CD14-positive monocyte (primary cell): ENCODE data around the gene HERC2. TPM values are rescaled to one million over a fixed set of nuclear protein-coding genes. Genes with fewer than 3 reads are reported as not detected.

Experiments
- DNase-seq, 3 donors: peaks; one replicate each; pipeline ENCODE4 v3.0.0-alpha.2; 2011 to 2022
- H2AFZ ChIP-seq: 2 replicates; pipeline ENCODE4 v1.6.0; 2012; ENCODE audit warnings: mild to moderate bottlenecking, low read depth, low read length, inconsistent platforms; ENCODE audit not compliant: insufficient read depth, poor library complexity, severe bottlenecking
- H3K27ac ChIP-seq, 2 donors: 1 replicate in 1 of 2; 2 replicates in 1 of 2; pipeline ENCODE4 v1.5.1; 2012 to 2013; ENCODE audit warnings: low read length in 2 of 2, control low read depth in 1 of 2, inconsistent platforms in 1 of 2, low read depth in 1 of 2, mild to moderate bottlenecking in 1 of 2
- H3K27me3 ChIP-seq, 2 donors: one replicate each; pipeline versions ENCODE4 v1.6.0 to v1.6.1; 2011 to 2013; ENCODE audit warnings: low read length in 2 of 2; ENCODE audit not compliant: control insufficient read depth in 2 of 2, insufficient read depth in 2 of 2
- H3K36me3 ChIP-seq, 2 donors: replicated peaks in 1 of 2; 1 replicate in 1 of 2; 2 replicates in 1 of 2; pipeline versions ENCODE4 v1.5.1 to v1.6.1; 2012 to 2013; ENCODE audit warnings: low read length in 2 of 2, control low read depth in 1 of 2, inconsistent platforms in 1 of 2, mild to moderate bottlenecking in 1 of 2; ENCODE audit not compliant: insufficient read depth in 2 of 2, control insufficient read depth in 1 of 2
- H3K4me1 ChIP-seq, 2 donors: 1 replicate in 1 of 2; 2 replicates in 1 of 2; pipeline versions ENCODE4 v1.5.1 to v1.6.1; 2012 to 2013; ENCODE audit warnings: low read length in 2 of 2, control low read depth in 1 of 2, inconsistent platforms in 1 of 2, mild to moderate bottlenecking in 1 of 2, moderate library complexity in 1 of 2; ENCODE audit not compliant: insufficient read depth in 2 of 2, control insufficient read depth in 1 of 2
- H3K4me2 ChIP-seq: replicated peaks from 2 replicates; pipeline ENCODE3; 2012; ENCODE audit warnings: low read length, moderate library complexity, mild to moderate bottlenecking; ENCODE audit not compliant: poor library complexity, severe bottlenecking; ENCODE audit errors: extremely low read depth
- H3K4me3 ChIP-seq, 3 experiments: fragments of 200-600 bp in 1 of 3; sonication (generic) in 1 of 3; replicated peaks in 1 of 3; 1 replicate in 2 of 3; 2 replicates in 1 of 3; pipeline ENCODE4 v1.5.1; 2011 to 2013; ENCODE audit warnings: low read length in 3 of 3, mild to moderate bottlenecking in 3 of 3, control low read depth in 2 of 3, low read depth in 2 of 3, inconsistent platforms in 1 of 3, moderate library complexity in 1 of 3
- H3K79me2 ChIP-seq: 2 replicates; pipeline ENCODE4 v1.6.0; 2012; ENCODE audit warnings: mild to moderate bottlenecking, control low read depth, inconsistent platforms, low read length, moderate library complexity; ENCODE audit not compliant: insufficient read depth
- H3K9ac ChIP-seq: 2 replicates; pipeline ENCODE4 v1.6.0; 2017; ENCODE audit warnings: low read length, mild to moderate bottlenecking; ENCODE audit not compliant: insufficient read depth, poor library complexity, severe bottlenecking
- H3K9me3 ChIP-seq, 2 donors: replicated peaks in 1 of 2; 1 replicate in 1 of 2; 2 replicates in 1 of 2; pipeline versions ENCODE4 v1.5.1 to v1.6.1; 2012 to 2013; ENCODE audit warnings: low read length in 2 of 2, control low read depth in 1 of 2; ENCODE audit not compliant: control insufficient read depth in 1 of 2, insufficient read depth in 1 of 2
- H4K20me1 ChIP-seq: 2 replicates; pipeline ENCODE4 v1.6.0; 2012; ENCODE audit warnings: mild to moderate bottlenecking, low read length, control low read depth, moderate library complexity; ENCODE audit not compliant: insufficient read depth
- H3K27ac Mint-ChIP-seq, 7 donors: one replicate each; pipeline ENCODE4 v1.8.0; 2020; ENCODE audit warnings: mild to moderate bottlenecking in 7 of 7, mixed read lengths in 7 of 7, moderate library complexity in 6 of 7, inconsistent platforms in 2 of 7
- H3K27me3 Mint-ChIP-seq, 3 donors: one replicate each; pipeline ENCODE4 v1.8.0; 2021 to 2022; ENCODE audit warnings: low read depth in 3 of 3, mild to moderate bottlenecking in 3 of 3, mixed read lengths in 3 of 3, moderate library complexity in 3 of 3, inconsistent platforms in 1 of 3
- H3K36me3 Mint-ChIP-seq, 2 donors: one replicate each; pipeline ENCODE4 v1.8.0; 2020; ENCODE audit warnings: mixed read lengths in 2 of 2, inconsistent platforms in 1 of 2, mild to moderate bottlenecking in 1 of 2
- H3K4me1 Mint-ChIP-seq: one replicate; pipeline ENCODE4 v1.8.0; 2020; ENCODE audit warnings: mild to moderate bottlenecking, mixed read lengths
- H3K4me3 Mint-ChIP-seq, 2 donors: one replicate each; pipeline ENCODE4 v1.8.0; 2020; ENCODE audit warnings: mild to moderate bottlenecking in 2 of 2, mixed read lengths in 2 of 2, moderate library complexity in 1 of 2
- H3K9me3 Mint-ChIP-seq, 7 donors: one replicate each; pipeline ENCODE4 v1.8.0; 2020 to 2022; ENCODE audit warnings: mixed read lengths in 7 of 7, mild to moderate bottlenecking in 6 of 7, moderate library complexity in 6 of 7, inconsistent platforms in 2 of 7
- WGBS: methylation state at CpG from one replicate; pipeline ENCODE4 v1.1.5; 2013; ENCODE audit warnings: missing lambda C conversion rate; ENCODE audit not compliant: insufficient coverage; 5-methylcytosine and 5-hydroxymethylcytosine counted together
- intact Hi-C, 2 donors: fragments of 100-400 bp; cut with micrococcal nuclease; formaldehyde crosslinking; loops; one replicate each; pipeline versions ENCODE4 v1.15.0 to v1.15.1; 2023
- polyA plus RNA-seq, 3 donors: library from polyadenylated mRNA; depleted of rRNA in 1 of 3; unstranded in 2 of 3; stranded (reverse) in 1 of 3; fragments of 300-500 nt in 2 of 3; fragments of >200 nt in 1 of 3; fragmentation: Illumina TruSeq in 2 of 3; gene quantifications; 1 replicate in 2 of 3; 2 replicates in 1 of 3; pipeline ENCODE4 v1.2.3, GENCODE V29; 2012 to 2021
- TF ChIP-seq, protein P1 (sequence below): fragments of 200-600 bp; IDR thresholded peaks from one replicate; pipeline ENCODE4 v1.8.0; 2022; ENCODE audit warnings: antibody characterized with exemption, mild to moderate bottlenecking

Gene HERC2
- polyA plus RNA-seq, 3 donors = 3.1 to 9.0 (median 4.7) TPM

DNA sequence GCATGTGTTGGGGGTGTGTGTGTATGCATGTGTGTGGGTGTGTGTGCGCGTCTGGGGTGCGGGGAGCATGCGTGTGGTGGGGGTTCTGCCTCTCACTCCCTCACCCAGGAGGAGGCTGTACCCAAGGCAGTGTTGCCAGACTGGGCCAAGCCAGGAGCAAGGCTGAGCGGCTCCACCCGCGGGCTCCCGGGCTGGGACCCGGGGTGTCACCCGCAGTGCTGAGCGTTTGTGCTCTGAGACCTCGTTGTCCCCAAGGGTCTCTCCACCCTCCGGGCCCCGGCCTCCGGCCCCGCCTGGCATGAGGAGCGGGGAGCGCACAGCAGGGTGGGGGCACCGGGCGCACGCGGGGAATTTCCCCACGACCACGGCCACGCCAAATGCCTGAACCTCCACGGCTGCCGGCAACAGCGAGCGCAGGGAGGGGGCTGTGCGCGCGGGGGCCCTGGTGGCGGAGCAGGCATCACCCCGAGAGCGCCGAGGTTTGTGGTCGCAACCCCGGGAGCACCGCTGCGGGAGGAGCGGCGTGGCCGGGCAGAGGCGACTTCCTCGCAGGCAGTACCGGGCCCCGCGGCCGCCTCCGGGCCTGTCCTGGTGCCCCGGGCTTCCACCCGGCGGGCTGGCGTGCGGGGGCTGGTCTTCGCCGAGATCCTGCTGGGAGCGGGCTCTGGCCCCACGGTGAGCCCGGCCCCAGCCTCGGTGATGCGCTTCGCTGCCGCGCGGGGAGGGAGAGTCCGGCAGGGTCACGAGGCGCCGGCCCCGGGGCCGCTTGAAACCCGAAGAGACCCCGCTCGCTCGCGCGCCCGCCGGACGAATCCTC is 215.5 kb downstream of the HERC2 start:
- intact Hi-C loops = no loop called here
- WGBS = 2% methylated on average over 75 of the region's 81 CpGs
- peak overlapping the region; percentile 49 for H3K4me2 ChIP-seq
- peaks cover 0 to 13% of the 10 kb centered on the region in 2 donors for H3K4me1 ChIP-seq
- peak overlapping the region in 1 of 3 experiments; percentile 51 for H3K4me3 ChIP-seq
- Mint-ChIP-seq H3K9me3 (peaks cover 3 to 28% (median 11%) of the 10 kb centered on the region in 7 donors), H3K4me1 (peaks cover 8% of the 10 kb centered on the region), H3K27ac (no peak overlapping the region), H3K4me3 (peak overlapping the region in 1 of 2 donors; percentile 72), H3K27me3 (peaks cover 38 to 55% (median 43%) of the 10 kb centered on the region in 3 donors), H3K36me3 (peaks cover 3 to 6% of the 10 kb centered on the region in 2 donors)
- H3K9ac ChIP-seq = no peak overlapping the region
- H2AFZ ChIP-seq = no peak overlapping the region
- no peak overlapping the region for H3K27ac ChIP-seq
- no peaks in the 10 kb centered on the region for H3K79me2 ChIP-seq
- peaks cover 9 to 14% of the 10 kb centered on the region in 2 donors for H3K9me3 ChIP-seq
- TF ChIP-seq, protein P1, sequence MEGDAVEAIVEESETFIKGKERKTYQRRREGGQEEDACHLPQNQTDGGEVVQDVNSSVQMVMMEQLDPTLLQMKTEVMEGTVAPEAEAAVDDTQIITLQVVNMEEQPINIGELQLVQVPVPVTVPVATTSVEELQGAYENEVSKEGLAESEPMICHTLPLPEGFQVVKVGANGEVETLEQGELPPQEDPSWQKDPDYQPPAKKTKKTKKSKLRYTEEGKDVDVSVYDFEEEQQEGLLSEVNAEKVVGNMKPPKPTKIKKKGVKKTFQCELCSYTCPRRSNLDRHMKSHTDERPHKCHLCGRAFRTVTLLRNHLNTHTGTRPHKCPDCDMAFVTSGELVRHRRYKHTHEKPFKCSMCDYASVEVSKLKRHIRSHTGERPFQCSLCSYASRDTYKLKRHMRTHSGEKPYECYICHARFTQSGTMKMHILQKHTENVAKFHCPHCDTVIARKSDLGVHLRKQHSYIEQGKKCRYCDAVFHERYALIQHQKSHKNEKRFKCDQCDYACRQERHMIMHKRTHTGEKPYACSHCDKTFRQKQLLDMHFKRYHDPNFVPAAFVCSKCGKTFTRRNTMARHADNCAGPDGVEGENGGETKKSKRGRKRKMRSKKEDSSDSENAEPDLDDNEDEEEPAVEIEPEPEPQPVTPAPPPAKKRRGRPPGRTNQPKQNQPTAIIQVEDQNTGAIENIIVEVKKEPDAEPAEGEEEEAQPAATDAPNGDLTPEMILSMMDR = no peak
- peaks cover 8 to 41% of the 10 kb centered on the region in 2 donors for H3K27me3 ChIP-seq
- peaks cover 3 to 5% of the 10 kb centered on the region in 2 donors for H3K36me3 ChIP-seq
- no peak for DNase-seq
- H4K20me1 ChIP-seq = no peaks in the 10 kb centered on the region

DNA sequence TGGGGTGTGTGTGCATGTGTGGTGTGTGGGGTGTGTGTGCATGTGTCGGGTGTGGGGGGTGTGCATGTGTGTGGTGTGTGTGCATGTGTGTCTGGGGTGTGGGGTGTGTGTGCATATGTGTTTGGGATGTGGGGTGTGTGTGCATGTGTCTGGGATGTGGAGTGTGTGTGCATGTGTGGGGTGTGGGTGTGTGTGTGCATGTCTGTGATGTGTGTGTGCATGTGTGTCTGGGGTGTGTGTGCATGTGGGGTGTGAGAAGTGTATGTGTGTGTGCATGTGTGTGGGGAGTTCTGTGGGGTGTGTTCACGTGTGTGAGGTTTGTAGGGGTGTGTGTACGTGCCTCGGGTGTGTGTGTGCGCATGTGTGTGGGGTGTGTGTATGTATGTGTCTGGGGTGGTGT is 216.2 kb downstream of the HERC2 start:
- Histone ChIP-seq H3K27me3 (peaks cover 8 to 47% of the 10 kb centered on the region in 2 donors), H3K4me3 (no peak overlapping the region), H3K4me1 (peaks cover 0 to 13% of the 10 kb centered on the region in 2 donors), H3K36me3 (no peaks in the 10 kb centered on the region), H4K20me1 (no peaks in the 10 kb centered on the region), H3K4me2 (no peak overlapping the region), H3K9me3 (peaks cover 9 to 14% of the 10 kb centered on the region in 2 donors), H3K27ac (no peak overlapping the region), H3K79me2 (no peaks in the 10 kb centered on the region), H2AFZ (no peak overlapping the region), H3K9ac (no peak overlapping the region)
- Mint-ChIP-seq H3K36me3 (peaks cover 0 to 2% of the 10 kb centered on the region in 2 donors), H3K9me3 (peaks cover 3 to 28% (median 11%) of the 10 kb centered on the region in 7 donors), H3K27me3 (peaks cover 41 to 61% (median 48%) of the 10 kb centered on the region in 3 donors), H3K27ac (no peak overlapping the region), H3K4me3 (peak overlapping the region in 1 of 2 donors; percentile 72), H3K4me1 (peaks cover 8% of the 10 kb centered on the region)
- intact Hi-C loops = no loop called here
- TF ChIP-seq, protein P1 = no peak
- DNase-seq = no peak
- 89% methylated on average over 5 of the region's 5 CpGs for WGBS
